Activated B cell treated with CpG ODN at 0.5 μM for 24 hours (primary cell): ENCODE measurements around the gene MFNG. TPM values are rescaled to one million over a fixed set of nuclear protein-coding genes. Genes with fewer than 3 reads are reported as not detected.

Source experiments
- ATAC-seq: fragments of 200-7000 bp; cut with Tn5 transposase; one replicate; pipeline ENCODE4 v1.10.0; 2021; ENCODE audit warnings: low read depth, mild to moderate bottlenecking, moderate library complexity
- CTCF ChIA-PET: fragments of 350-600 bp; sonication (Branson Sonifier 250); formaldehyde crosslinking; loops from one replicate; lab custom pipeline; 2021; ENCODE audit warnings: antibody characterized with exemption; lab: Charles Lee
- POLR2A ChIA-PET: fragments of 350-600 bp; sonication (Branson Sonifier 250); formaldehyde crosslinking; loops from one replicate; lab custom pipeline; 2021; ENCODE audit warnings: antibody characterized with exemption; lab: Charles Lee
- DNase-seq: peaks from one replicate; pipeline ENCODE4 v3.0.0; 2022
- H3K27ac Mint-ChIP-seq: one replicate; pipeline ENCODE4 v1.8.0; 2020; ENCODE audit warnings: mixed read lengths
- H3K27me3 Mint-ChIP-seq: one replicate; pipeline ENCODE4 v1.8.0; 2021; ENCODE audit warnings: mixed read lengths
- H3K36me3 Mint-ChIP-seq: one replicate; pipeline ENCODE4 v1.8.0; 2021; ENCODE audit warnings: low read depth, mixed read lengths
- H3K4me1 Mint-ChIP-seq: one replicate; pipeline ENCODE4 v1.8.0; 2021; ENCODE audit warnings: mixed read lengths
- H3K4me3 Mint-ChIP-seq: one replicate; pipeline ENCODE4 v1.8.0; 2020; ENCODE audit warnings: mild to moderate bottlenecking, mixed read lengths
- H3K9me3 Mint-ChIP-seq: one replicate; pipeline ENCODE4 v1.8.0; 2020; ENCODE audit warnings: mixed read lengths
- intact Hi-C: fragments of 100-400 bp; cut with micrococcal nuclease; formaldehyde crosslinking; loops from one replicate; pipeline ENCODE4 v1.15.1; 2024
- total RNA-seq: library from RNA; stranded (reverse); gene quantifications from 2 replicates; pipeline ENCODE4 v1.2.3, GENCODE V29; 2022
- TF ChIP-seq, protein P1 (sequence below): fragments of 200-600 bp; IDR thresholded peaks from one replicate; pipeline ENCODE4 v1.8.0; 2022; ENCODE audit warnings: antibody characterized with exemption, mild to moderate bottlenecking

The MFNG gene
- total RNA-seq, 1 donor from 2014 or later: 90.6 TPM

DNA sequence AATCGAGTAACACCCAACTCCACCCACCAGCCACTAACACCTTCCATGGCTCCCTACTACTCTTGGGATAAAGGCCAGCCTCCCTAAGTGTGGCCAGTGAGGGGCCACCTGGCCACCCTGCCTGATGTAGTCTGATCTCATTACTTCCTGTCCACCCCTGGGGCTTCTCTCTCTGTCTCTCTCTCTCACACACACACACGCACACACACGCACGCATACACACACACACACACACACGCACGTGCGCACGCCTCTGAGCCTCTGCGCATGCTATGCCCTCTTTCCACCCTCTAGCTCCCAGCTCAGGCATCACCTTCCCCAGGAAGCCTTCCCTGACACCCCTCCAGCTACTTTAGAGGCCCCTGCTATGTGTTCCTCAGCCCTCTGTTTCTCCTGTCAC, 3.9 kb downstream of the MFNG start:
- ChIA-PET CTCF (interaction anchor here (5.0 kb wide), 1 partner anchor 10 kb away, joined by 26 read pairs; no protein-coding TSS in a partner anchor), POLR2A (no interaction called here)
- Mint-ChIP-seq H3K4me1 (peaks cover 45% of the 10 kb centered on the region), H3K27me3 (no peaks in the 10 kb centered on the region), H3K9me3 (no peaks in the 10 kb centered on the region), H3K36me3 (peaks cover 58% of the 10 kb centered on the region), H3K4me3 (peak overlapping the region; percentile 19), H3K27ac (peak overlapping the region; percentile 46)
- no peak for ATAC-seq
- TF ChIP-seq, protein P1, sequence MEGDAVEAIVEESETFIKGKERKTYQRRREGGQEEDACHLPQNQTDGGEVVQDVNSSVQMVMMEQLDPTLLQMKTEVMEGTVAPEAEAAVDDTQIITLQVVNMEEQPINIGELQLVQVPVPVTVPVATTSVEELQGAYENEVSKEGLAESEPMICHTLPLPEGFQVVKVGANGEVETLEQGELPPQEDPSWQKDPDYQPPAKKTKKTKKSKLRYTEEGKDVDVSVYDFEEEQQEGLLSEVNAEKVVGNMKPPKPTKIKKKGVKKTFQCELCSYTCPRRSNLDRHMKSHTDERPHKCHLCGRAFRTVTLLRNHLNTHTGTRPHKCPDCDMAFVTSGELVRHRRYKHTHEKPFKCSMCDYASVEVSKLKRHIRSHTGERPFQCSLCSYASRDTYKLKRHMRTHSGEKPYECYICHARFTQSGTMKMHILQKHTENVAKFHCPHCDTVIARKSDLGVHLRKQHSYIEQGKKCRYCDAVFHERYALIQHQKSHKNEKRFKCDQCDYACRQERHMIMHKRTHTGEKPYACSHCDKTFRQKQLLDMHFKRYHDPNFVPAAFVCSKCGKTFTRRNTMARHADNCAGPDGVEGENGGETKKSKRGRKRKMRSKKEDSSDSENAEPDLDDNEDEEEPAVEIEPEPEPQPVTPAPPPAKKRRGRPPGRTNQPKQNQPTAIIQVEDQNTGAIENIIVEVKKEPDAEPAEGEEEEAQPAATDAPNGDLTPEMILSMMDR: no peak
- no peak for DNase-seq
- intact Hi-C loops: no loop called here

DNA sequence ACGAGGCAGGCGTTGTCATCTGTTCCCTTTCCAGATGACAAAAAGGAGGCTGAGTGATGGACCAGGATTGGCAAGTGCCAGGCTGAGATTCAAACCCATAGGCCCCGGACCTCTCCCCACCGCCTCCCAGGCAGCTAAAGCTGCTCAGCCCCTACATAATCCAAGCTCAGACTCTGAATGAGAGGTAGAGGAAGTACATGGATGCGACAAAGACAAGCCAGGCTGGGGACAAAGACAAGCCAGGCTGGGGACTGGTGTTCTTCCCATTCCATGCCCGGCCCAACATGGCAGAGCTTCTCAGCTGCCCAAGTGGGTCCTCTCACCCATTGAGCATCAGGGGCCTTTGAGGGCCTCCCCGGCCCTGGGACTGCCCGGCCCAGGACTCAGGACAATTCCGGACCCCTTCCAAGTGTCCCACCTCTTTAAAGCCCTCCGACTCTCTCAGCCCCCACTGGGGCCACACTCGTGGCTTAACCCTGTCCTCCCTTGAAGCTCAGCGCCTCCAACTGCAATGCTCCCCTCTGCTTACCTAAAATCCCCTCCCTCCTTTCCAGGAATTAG, 4.8 kb downstream of the MFNG start:
- H3K36me3 Mint-ChIP-seq: peaks cover 66% of the 10 kb centered on the region
- CTCF ChIA-PET: no interaction called here
- H3K27ac Mint-ChIP-seq: peak overlapping the region; percentile 46
- ATAC-seq (no peak), DNase-seq (no peak)
- H3K4me1 Mint-ChIP-seq: peaks cover 37% of the 10 kb centered on the region
- no peaks in the 10 kb centered on the region for H3K9me3 Mint-ChIP-seq
- POLR2A ChIA-PET: interaction anchor here (0.7 kb wide), 1 partner anchor 109 kb away, joined by 3 read pairs; no protein-coding TSS in a partner anchor
- H3K27me3 Mint-ChIP-seq: no peaks in the 10 kb centered on the region
- no peak overlapping the region for H3K4me3 Mint-ChIP-seq
- intact Hi-C loops: no loop called here
- TF ChIP-seq, protein P1: no peak

GRCh38 chr22:37480387-37481346, 5.5 kb downstream of the MFNG start:
- H3K27me3 Mint-ChIP-seq: no peaks in the 10 kb centered on the region
- TF ChIP-seq, protein P1: no peak
- CTCF ChIA-PET: no interaction called here
- POLR2A ChIA-PET: no interaction called here
- ATAC-seq (no peak), DNase-seq (no peak)
- peaks cover 73% of the 10 kb centered on the region for H3K36me3 Mint-ChIP-seq
- no peak overlapping the region for H3K4me3 Mint-ChIP-seq
- intact Hi-C loops: no loop called here
- H3K4me1 Mint-ChIP-seq: peaks cover 35% of the 10 kb centered on the region
- H3K27ac Mint-ChIP-seq: no peak overlapping the region
- no peaks in the 10 kb centered on the region for H3K9me3 Mint-ChIP-seq

DNA sequence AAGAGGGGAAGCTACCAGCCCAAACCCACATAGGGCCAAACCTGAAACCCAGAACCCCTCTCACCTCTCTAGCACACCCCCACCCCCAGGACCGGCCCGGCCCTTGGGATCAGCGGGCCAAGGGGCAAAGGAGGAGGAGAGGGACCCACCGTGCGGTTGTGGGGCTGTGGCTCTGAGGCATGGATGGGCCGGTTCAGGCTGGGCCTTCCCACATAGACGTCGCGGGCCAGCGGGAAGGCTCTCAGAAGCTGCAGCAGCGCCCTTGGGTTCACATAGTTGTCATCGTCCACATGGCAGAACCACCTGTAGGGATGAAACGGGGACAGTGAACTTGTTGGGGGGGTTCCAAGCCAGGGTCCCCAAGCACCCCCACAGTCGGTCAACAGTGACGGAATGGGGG, 7.0 kb downstream of the MFNG start:
- ATAC-seq (no peak), DNase-seq (no peak)
- POLR2A ChIA-PET: interaction anchor here (0.7 kb wide), 1 partner anchor 8 kb away, joined by 4 read pairs; no protein-coding TSS in a partner anchor
- Mint-ChIP-seq H3K27ac (no peak overlapping the region), H3K36me3 (peaks cover 72% of the 10 kb centered on the region), H3K27me3 (no peaks in the 10 kb centered on the region), H3K4me1 (peaks cover 26% of the 10 kb centered on the region), H3K9me3 (no peaks in the 10 kb centered on the region), H3K4me3 (no peak overlapping the region)
- TF ChIP-seq, protein P1: no peak
- intact Hi-C loops: no loop called here
- CTCF ChIA-PET: no interaction called here
